ENCODE measurements around the gene SLC35E3.
A peak's percentile ranks its signal among the peaks of the same experiment; 100 is the strongest.
"Not testable (repeated sequence)": the region's sequence is repeated elsewhere in the genome, so short reads cannot be mapped to it uniquely, and the experiment has no call there.

The SLC35E3 gene

GRCh38 chr12:68793436-68793835 lies 47.5 kb downstream of the SLC35E3 start:
- no peak overlapping the region for H3K4me3 ChIP-seq (ENCODE audit: low read length in 2 of 2)
- no peaks in the 10 kb centered on the region for H3K27me3 ChIP-seq (ENCODE audit: control insufficient read depth in 2 of 2, insufficient read depth in 2 of 2, low read length in 2 of 2)
- no peaks in the 10 kb centered on the region for H3K36me3 ChIP-seq (ENCODE audit: control insufficient read depth in 2 of 2, insufficient read depth in 2 of 2, low read length in 2 of 2)
- no peak overlapping the region for H3K27ac ChIP-seq (ENCODE audit: low read depth in 2 of 2, low read length in 2 of 2)
- no peaks in the 10 kb centered on the region for H3K9me3 ChIP-seq (ENCODE audit: control insufficient read depth in 2 of 2, low read length in 2 of 2)
- H3K9ac ChIP-seq (ENCODE audit: low read depth in 1 of 2, low read length in 2 of 2): no peak overlapping the region
- H3K4me1 ChIP-seq (ENCODE audit: control insufficient read depth in 2 of 2, insufficient read depth in 2 of 2, low read length in 2 of 2): no peaks in the 10 kb centered on the region

GRCh38 chr12:68793975-68794652 lies 48.1 kb downstream of the SLC35E3 start:
- no peaks in the 10 kb centered on the region for H3K9me3 ChIP-seq (ENCODE audit: control insufficient read depth in 2 of 2, low read length in 2 of 2)
- H3K9ac ChIP-seq (ENCODE audit: low read depth in 1 of 2, low read length in 2 of 2): no peak overlapping the region
- no peaks in the 10 kb centered on the region for H3K27me3 ChIP-seq (ENCODE audit: control insufficient read depth in 2 of 2, insufficient read depth in 2 of 2, low read length in 2 of 2)
- H3K4me3 ChIP-seq (ENCODE audit: low read length in 2 of 2): no peak overlapping the region
- H3K36me3 ChIP-seq (ENCODE audit: control insufficient read depth in 2 of 2, insufficient read depth in 2 of 2, low read length in 2 of 2): no peaks in the 10 kb centered on the region
- no peaks in the 10 kb centered on the region for H3K4me1 ChIP-seq (ENCODE audit: control insufficient read depth in 2 of 2, insufficient read depth in 2 of 2, low read length in 2 of 2)
- H3K27ac ChIP-seq (ENCODE audit: low read depth in 2 of 2, low read length in 2 of 2): no peak overlapping the region

- no peak overlapping the region for H3K27ac ChIP-seq (ENCODE audit: low read depth in 2 of 2, low read length in 2 of 2)
- no peaks in the 10 kb centered on the region for H3K36me3 ChIP-seq (ENCODE audit: control insufficient read depth in 2 of 2, insufficient read depth in 2 of 2, low read length in 2 of 2)
- H3K27me3 ChIP-seq (ENCODE audit: control insufficient read depth in 2 of 2, insufficient read depth in 2 of 2, low read length in 2 of 2): no peaks in the 10 kb centered on the region
- no peaks in the 10 kb centered on the region for H3K4me1 ChIP-seq (ENCODE audit: control insufficient read depth in 2 of 2, insufficient read depth in 2 of 2, low read length in 2 of 2)
- no peak overlapping the region for H3K4me3 ChIP-seq (ENCODE audit: low read length in 2 of 2)
- no peaks in the 10 kb centered on the region for H3K9me3 ChIP-seq (ENCODE audit: control insufficient read depth in 2 of 2, low read length in 2 of 2)
- H3K9ac ChIP-seq (ENCODE audit: low read depth in 1 of 2, low read length in 2 of 2): no peak overlapping the region
These were observed 48.8 kb downstream of the SLC35E3 start for GRCh38 chr12:68794653-68795251.

GRCh38 chr12:68796399-68796798 lies 50.4 kb downstream of the SLC35E3 start:
- Histone ChIP-seq H3K4me1 (ENCODE audit: control insufficient read depth in 2 of 2, insufficient read depth in 2 of 2, low read length in 2 of 2) (no peaks in the 10 kb centered on the region), H3K27me3 (ENCODE audit: control insufficient read depth in 2 of 2, insufficient read depth in 2 of 2, low read length in 2 of 2) (no peaks in the 10 kb centered on the region), H3K9ac (ENCODE audit: low read depth in 1 of 2, low read length in 2 of 2) (no peak overlapping the region), H3K36me3 (ENCODE audit: control insufficient read depth in 2 of 2, insufficient read depth in 2 of 2, low read length in 2 of 2) (no peaks in the 10 kb centered on the region), H3K4me3 (ENCODE audit: low read length in 2 of 2) (no peak overlapping the region), H3K27ac (ENCODE audit: low read depth in 2 of 2, low read length in 2 of 2) (no peak overlapping the region), H3K9me3 (ENCODE audit: control insufficient read depth in 2 of 2, low read length in 2 of 2) (no peaks in the 10 kb centered on the region)

- no peaks in the 10 kb centered on the region for H3K27me3 ChIP-seq (ENCODE audit: control insufficient read depth in 2 of 2, insufficient read depth in 2 of 2, low read length in 2 of 2)
- no peak overlapping the region for H3K9ac ChIP-seq (ENCODE audit: low read depth in 1 of 2, low read length in 2 of 2)
- H3K27ac ChIP-seq (ENCODE audit: low read depth in 2 of 2, low read length in 2 of 2): no peak overlapping the region
- H3K9me3 ChIP-seq (ENCODE audit: control insufficient read depth in 2 of 2, low read length in 2 of 2): no peaks in the 10 kb centered on the region
- H3K36me3 ChIP-seq (ENCODE audit: control insufficient read depth in 2 of 2, insufficient read depth in 2 of 2, low read length in 2 of 2): no peaks in the 10 kb centered on the region
- H3K4me1 ChIP-seq (ENCODE audit: control insufficient read depth in 2 of 2, insufficient read depth in 2 of 2, low read length in 2 of 2): peaks cover 2% of the 10 kb centered on the region in 2 donors
- no peak overlapping the region for H3K4me3 ChIP-seq (ENCODE audit: low read length in 2 of 2)
These were observed 52.9 kb downstream of the SLC35E3 start for GRCh38 chr12:68798882-68799234.

- Histone ChIP-seq H3K9ac (ENCODE audit: low read depth in 1 of 2, low read length in 2 of 2) (no peak overlapping the region), H3K27me3 (ENCODE audit: control insufficient read depth in 2 of 2, insufficient read depth in 2 of 2, low read length in 2 of 2) (no peaks in the 10 kb centered on the region), H3K4me1 (ENCODE audit: control insufficient read depth in 2 of 2, insufficient read depth in 2 of 2, low read length in 2 of 2) (peaks cover 2% of the 10 kb centered on the region in 2 donors), H3K36me3 (ENCODE audit: control insufficient read depth in 2 of 2, insufficient read depth in 2 of 2, low read length in 2 of 2) (no peaks in the 10 kb centered on the region), H3K9me3 (ENCODE audit: control insufficient read depth in 2 of 2, low read length in 2 of 2) (no peaks in the 10 kb centered on the region), H3K27ac (ENCODE audit: low read depth in 2 of 2, low read length in 2 of 2) (no peak overlapping the region), H3K4me3 (ENCODE audit: low read length in 2 of 2) (no peak overlapping the region)
These were observed 54.3 kb downstream of the SLC35E3 start for GRCh38 chr12:68800294-68800693.

GRCh38 chr12:68801124-68801523 lies 55.1 kb downstream of the SLC35E3 start:
- H3K9ac ChIP-seq (ENCODE audit: low read depth in 1 of 2, low read length in 2 of 2); H3K9me3 ChIP-seq (ENCODE audit: control insufficient read depth in 2 of 2, low read length in 2 of 2); H3K4me1 ChIP-seq (ENCODE audit: control insufficient read depth in 2 of 2, insufficient read depth in 2 of 2, low read length in 2 of 2); H3K36me3 ChIP-seq (ENCODE audit: control insufficient read depth in 2 of 2, insufficient read depth in 2 of 2, low read length in 2 of 2); H3K4me3 ChIP-seq (ENCODE audit: low read length in 2 of 2); H3K27ac ChIP-seq (ENCODE audit: low read depth in 2 of 2, low read length in 2 of 2); H3K27me3 ChIP-seq (ENCODE audit: control insufficient read depth in 2 of 2, insufficient read depth in 2 of 2, low read length in 2 of 2): not testable (repeated sequence)

GRCh38 chr12:68802372-68802745 lies 56.4 kb downstream of the SLC35E3 start:
- peak overlapping the region in 1 of 2 donors; percentile 51 for H3K9ac ChIP-seq (ENCODE audit: low read depth in 1 of 2, low read length in 2 of 2)
- not testable (repeated sequence) for H3K27me3 ChIP-seq (ENCODE audit: control insufficient read depth in 2 of 2, insufficient read depth in 2 of 2, low read length in 2 of 2); H3K4me1 ChIP-seq (ENCODE audit: control insufficient read depth in 2 of 2, insufficient read depth in 2 of 2, low read length in 2 of 2); H3K9me3 ChIP-seq (ENCODE audit: control insufficient read depth in 2 of 2, low read length in 2 of 2); H3K36me3 ChIP-seq (ENCODE audit: control insufficient read depth in 2 of 2, insufficient read depth in 2 of 2, low read length in 2 of 2); H3K4me3 ChIP-seq (ENCODE audit: low read length in 2 of 2)
- peak overlapping the region; percentile 13 to 41 for H3K27ac ChIP-seq (ENCODE audit: low read depth in 2 of 2, low read length in 2 of 2)

- H3K36me3 ChIP-seq (ENCODE audit: control insufficient read depth in 2 of 2, insufficient read depth in 2 of 2, low read length in 2 of 2): not testable (repeated sequence)
These were observed 57.1 kb downstream of the SLC35E3 start for GRCh38 chr12:68802911-68803651.

GRCh38 chr12:68803948-68804656 lies 58.1 kb downstream of the SLC35E3 start:
- peaks cover 2 to 7% of the 10 kb centered on the region in 2 donors for H3K4me1 ChIP-seq (ENCODE audit: control insufficient read depth in 2 of 2, insufficient read depth in 2 of 2, low read length in 2 of 2)
- no peak overlapping the region for H3K4me3 ChIP-seq (ENCODE audit: low read length in 2 of 2)
- no peaks in the 10 kb centered on the region for H3K9me3 ChIP-seq (ENCODE audit: control insufficient read depth in 2 of 2, low read length in 2 of 2)
- no peaks in the 10 kb centered on the region for H3K27me3 ChIP-seq (ENCODE audit: control insufficient read depth in 2 of 2, insufficient read depth in 2 of 2, low read length in 2 of 2)
- H3K9ac ChIP-seq (ENCODE audit: low read depth in 1 of 2, low read length in 2 of 2): no peak overlapping the region
- H3K36me3 ChIP-seq (ENCODE audit: control insufficient read depth in 2 of 2, insufficient read depth in 2 of 2, low read length in 2 of 2): no peaks in the 10 kb centered on the region
- H3K27ac ChIP-seq (ENCODE audit: low read depth in 2 of 2, low read length in 2 of 2): no peak overlapping the region

More at GRCh38 chr12:68802911-68803651, 57.1 kb downstream of the SLC35E3 start:
- H3K4me1 ChIP-seq (ENCODE audit: control insufficient read depth in 2 of 2, insufficient read depth in 2 of 2, low read length in 2 of 2); H3K9ac ChIP-seq (ENCODE audit: low read depth in 1 of 2, low read length in 2 of 2); H3K9me3 ChIP-seq (ENCODE audit: control insufficient read depth in 2 of 2, low read length in 2 of 2); H3K27ac ChIP-seq (ENCODE audit: low read depth in 2 of 2, low read length in 2 of 2); H3K4me3 ChIP-seq (ENCODE audit: low read length in 2 of 2); H3K27me3 ChIP-seq (ENCODE audit: control insufficient read depth in 2 of 2, insufficient read depth in 2 of 2, low read length in 2 of 2): not testable (repeated sequence)

All from mucosa of rectum (tissue), 2 donors.